Glomerular visceral epithelial cell (primary cell): ENCODE data around the gene PPP1R13L.
A peak's percentile ranks its signal among the peaks of the same experiment; 100 is the strongest.
"Not testable (repeated sequence)": the region's sequence is repeated elsewhere in the genome, so short reads cannot be mapped to it uniquely, and the experiment has no call there.

Source experiments
- DNase-seq: peaks from one replicate; pipeline ENCODE4 v3.0.0-alpha.2; 2016; ENCODE audit errors: extremely low spot score

The PPP1R13L gene

GRCh38 chr19:45346449-45346848, 58.4 kb downstream of the PPP1R13L start:
- DNase-seq: no peak

GRCh38 chr19:45345506-45345860, 59.4 kb downstream of the PPP1R13L start:
- no peak for DNase-seq

GRCh38 chr19:45344621-45345505, 60.0 kb downstream of the PPP1R13L start:
- DNase-seq: no peak

GRCh38 chr19:45342911-45343310, 62.0 kb downstream of the PPP1R13L start:
- no peak for DNase-seq

GRCh38 chr19:45340899-45341453, 63.9 kb downstream of the PPP1R13L start:
- no peak for DNase-seq

GRCh38 chr19:45340232-45340898, 64.5 kb downstream of the PPP1R13L start, which contains the start of gene KLC3:
TSS of gene KLC3 (plus strand) at chr19:45340750. CDS start at chr19:45345542, 4,792 bp downstream.
- peak; percentile 49 for DNase-seq

- no peak for DNase-seq
Observed at GRCh38 chr19:45339629-45340028, 65.2 kb downstream of the PPP1R13L start.

- DNase-seq: no peak
Observed at GRCh38 chr19:45336696-45337251, 68.1 kb downstream of the PPP1R13L start.

GRCh38 chr19:45334881-45335280, 70.0 kb downstream of the PPP1R13L start:
- not testable (repeated sequence) for DNase-seq

- DNase-seq: no peak
Observed at GRCh38 chr19:45333609-45334303, 71.1 kb downstream of the PPP1R13L start.

GRCh38 chr19:45331411-45331810, 73.5 kb downstream of the PPP1R13L start:
- no peak for DNase-seq
